ENCODE data around the gene LUZP2. TPM values are rescaled to one million over a fixed set of nuclear protein-coding genes. Genes with fewer than 3 reads are reported as not detected.

Gene LUZP2
- total RNA-seq, 1 experiment from 2014 or later, result not detected

- H3K27me3 ChIP-seq (replicated peaks; ENCODE audit: control insufficient read depth, insufficient read depth, low read length), result no peaks in the 10 kb centered on the region
- no peaks in the 10 kb centered on the region for H3K27me3 Mint-ChIP-seq (ENCODE audit: insufficient read depth, unreplicated experiment)
- POLR2A ChIA-PET, result no interaction called here
- DNase-seq, result no peak
- no peaks in the 10 kb centered on the region for H3K9me3 Mint-ChIP-seq (ENCODE audit: unreplicated experiment)
- BruUV-seq (replicated peaks), result no TSS peak
- intact Hi-C loops (cut with micrococcal nuclease; ENCODE audit: unreplicated experiment), result no loop called here
- no peak overlapping the region for H3K4me3 ChIP-seq (ENCODE audit: low read depth, low read length)
- no peaks in the 10 kb centered on the region for H3K4me1 Mint-ChIP-seq (ENCODE audit: low read depth, unreplicated experiment)
- H3K4me3 Mint-ChIP-seq (ENCODE audit: unreplicated experiment), result no peak overlapping the region
- TF ChIP-seq, protein P1, sequence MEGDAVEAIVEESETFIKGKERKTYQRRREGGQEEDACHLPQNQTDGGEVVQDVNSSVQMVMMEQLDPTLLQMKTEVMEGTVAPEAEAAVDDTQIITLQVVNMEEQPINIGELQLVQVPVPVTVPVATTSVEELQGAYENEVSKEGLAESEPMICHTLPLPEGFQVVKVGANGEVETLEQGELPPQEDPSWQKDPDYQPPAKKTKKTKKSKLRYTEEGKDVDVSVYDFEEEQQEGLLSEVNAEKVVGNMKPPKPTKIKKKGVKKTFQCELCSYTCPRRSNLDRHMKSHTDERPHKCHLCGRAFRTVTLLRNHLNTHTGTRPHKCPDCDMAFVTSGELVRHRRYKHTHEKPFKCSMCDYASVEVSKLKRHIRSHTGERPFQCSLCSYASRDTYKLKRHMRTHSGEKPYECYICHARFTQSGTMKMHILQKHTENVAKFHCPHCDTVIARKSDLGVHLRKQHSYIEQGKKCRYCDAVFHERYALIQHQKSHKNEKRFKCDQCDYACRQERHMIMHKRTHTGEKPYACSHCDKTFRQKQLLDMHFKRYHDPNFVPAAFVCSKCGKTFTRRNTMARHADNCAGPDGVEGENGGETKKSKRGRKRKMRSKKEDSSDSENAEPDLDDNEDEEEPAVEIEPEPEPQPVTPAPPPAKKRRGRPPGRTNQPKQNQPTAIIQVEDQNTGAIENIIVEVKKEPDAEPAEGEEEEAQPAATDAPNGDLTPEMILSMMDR (IDR thresholded peaks at IDR 0.05; ENCODE audit: insufficient read depth in 1 of 2, low read depth in 1 of 2, low read length in 1 of 2, severe bottlenecking in 1 of 2, unreplicated experiment in 1 of 2), result no peak
- no peaks in the 10 kb centered on the region for H3K4me1 ChIP-seq
- no peak overlapping the region for H3K27ac Mint-ChIP-seq (ENCODE audit: unreplicated experiment)
- H3K36me3 Mint-ChIP-seq (ENCODE audit: insufficient read depth, unreplicated experiment), result no peaks in the 10 kb centered on the region
- CTCF ChIA-PET, result no interaction called here
- no peaks in the 10 kb centered on the region for H3K9me3 ChIP-seq
- H3K36me3 ChIP-seq (ENCODE audit: control insufficient read depth, insufficient read depth, low read length), result no peaks in the 10 kb centered on the region
Measured at GRCh38 chr11:25119416-25119815, 622.6 kb downstream of the LUZP2 start.

Data from Caco-2 (cell line).